K562 (cell line): ENCODE measurements around the gene MGAT5.

Experiments
- BMI1 ChIP-seq: fragments of 150-350 bp; IDR thresholded peaks from 2 replicates; pipeline ENCODE4 v1.6.1; 2014; ENCODE audit warnings: low read length
- CHD2 ChIP-seq: IDR thresholded peaks from 2 replicates; pipeline ENCODE4 v1.6.1; 2011; ENCODE audit warnings: low read depth, low read length
- EZH2 ChIP-seq: IDR thresholded peaks from 2 replicates; pipeline ENCODE4 v1.6.1; 2012; ENCODE audit warnings: low read depth, mild to moderate bottlenecking, inconsistent platforms, low read length, borderline replicate concordance
- FOSL1 ChIP-seq: fragments of 200-800 bp; sonication (Bioruptor generic); conservative IDR thresholded peaks from 2 replicates; pipeline ENCODE4 v1.6.1; 2016; ENCODE audit warnings: missing genetic modification characterization, missing compliant biosample characterization
- HDAC1 ChIP-seq, 2 experiments: fragments of 450-650 bp; IDR thresholded peaks; 2 replicates each; pipeline ENCODE4 v1.6.1; 2016 to 2017; ENCODE audit warnings: inconsistent platforms in 1 of 2, mild to moderate bottlenecking in 1 of 2, moderate library complexity in 1 of 2
- MEF2D ChIP-seq: conservative IDR thresholded peaks from 2 replicates; pipeline ENCODE4 v1.6.1; 2016; ENCODE audit warnings: low read depth, missing genetic modification characterization, missing compliant biosample characterization
- RFX5 ChIP-seq: IDR thresholded peaks from 2 replicates; pipeline ENCODE4 v1.6.1; 2011; ENCODE audit warnings: low read depth, mild to moderate bottlenecking, improper control_type of control experiment, low read length
- SMC3 ChIP-seq: conservative IDR thresholded peaks from 2 replicates; pipeline ENCODE4 v1.6.1; 2011; ENCODE audit warnings: low read depth, low read length, improper control_type of control experiment; ENCODE audit not compliant: insufficient read depth
- SPI1 ChIP-seq: IDR thresholded peaks from 2 replicates; pipeline ENCODE4 v1.6.1; 2011; ENCODE audit warnings: low read depth, low read length, control low read depth, borderline replicate concordance

GRCh38 chr2:134241911-134242310, 12.0 kb upstream of the MGAT5 start:
- TF ChIP-seq FOSL1 (tag), result no peak
- TF ChIP-seq EZH2, result no peak
- TF ChIP-seq RFX5, result no peak
- no peak for TF ChIP-seq SPI1
- TF ChIP-seq CHD2, result no peak
- no peak for TF ChIP-seq MEF2D (tag)
- no peak for TF ChIP-seq BMI1
- no peak for TF ChIP-seq HDAC1 (IDR thresholded peaks at IDR 0.05)
- TF ChIP-seq SMC3, result no peak
